ENCODE measurements around the gene STARD3. TPM values are rescaled to one million over a fixed set of nuclear protein-coding genes. Genes with fewer than 3 reads are reported as not detected.

The STARD3 gene
- polyA plus RNA-seq, 1 donor from 2014 or later = 105 TPM

GRCh38 chr17:39600288-39600996 lies 36.5 kb upstream of the STARD3 start:
- H3K4me2 ChIP-seq (ENCODE audit: low read length) = no peak overlapping the region
- H3F3A ChIP-seq (ENCODE audit: insufficient read depth, low read length, poor library complexity, severe bottlenecking) = no peaks in the 10 kb centered on the region
- no peaks in the 10 kb centered on the region for H3K36me3 ChIP-seq (ENCODE audit: insufficient read depth, low read length)

GRCh38 chr17:39600997-39601597 lies 35.8 kb upstream of the STARD3 start:
- no peak overlapping the region for H3K4me2 ChIP-seq (ENCODE audit: low read length)
- H3K27ac ChIP-seq (ENCODE audit: low read length) = no peak overlapping the region
- no peak overlapping the region for H3K4me3 ChIP-seq (ENCODE audit: low read length)
- H3K27me3 ChIP-seq (ENCODE audit: insufficient read depth, low read depth, low read length) = peaks cover 100% of the 10 kb centered on the region
- no peaks in the 10 kb centered on the region for H3K9me3 ChIP-seq (ENCODE audit: low read length)
- no peak overlapping the region for H2AFZ ChIP-seq (ENCODE audit: low read depth, low read length)
- no peaks in the 10 kb centered on the region for H3K9me2 ChIP-seq (ENCODE audit: insufficient read depth, low read length)
- no peaks in the 10 kb centered on the region for H3F3A ChIP-seq (ENCODE audit: insufficient read depth, low read length, poor library complexity, severe bottlenecking)
- peaks cover 2% of the 10 kb centered on the region for H4K20me1 ChIP-seq (ENCODE audit: insufficient read depth)
- no peak overlapping the region for H3K9ac ChIP-seq (ENCODE audit: low read length)
- no peaks in the 10 kb centered on the region for H3K79me2 ChIP-seq (replicated peaks; ENCODE audit: insufficient read depth, low read length)
- H3K36me3 ChIP-seq (ENCODE audit: insufficient read depth, low read length) = no peaks in the 10 kb centered on the region
- no peak for TF ChIP-seq CTCF (IDR thresholded peaks at IDR 0.05; ENCODE audit: poor library complexity, severe bottlenecking)
- TF ChIP-seq EP300 (conservative IDR thresholded peaks at IDR 0.05; ENCODE audit: poor library complexity, severe bottlenecking) = no peak
- TF ChIP-seq REST (IDR thresholded peaks at IDR 0.05; ENCODE audit: borderline replicate concordance) = no peak

More at GRCh38 chr17:39600288-39600996, 36.5 kb upstream of the STARD3 start:
- Histone ChIP-seq H3K9me2 (ENCODE audit: insufficient read depth, low read length) (no peaks in the 10 kb centered on the region), H3K27ac (ENCODE audit: low read length) (no peak overlapping the region), H4K20me1 (ENCODE audit: insufficient read depth) (no peaks in the 10 kb centered on the region), H3K27me3 (ENCODE audit: insufficient read depth, low read depth, low read length) (peaks cover 100% of the 10 kb centered on the region), H3K9me3 (ENCODE audit: low read length) (no peaks in the 10 kb centered on the region), H2AFZ (ENCODE audit: low read depth, low read length) (no peak overlapping the region), H3K4me3 (ENCODE audit: low read length) (no peak overlapping the region), H3K79me2 (replicated peaks; ENCODE audit: insufficient read depth, low read length) (no peaks in the 10 kb centered on the region), H3K9ac (ENCODE audit: low read length) (no peak overlapping the region)
- no peak for TF ChIP-seq CTCF (IDR thresholded peaks at IDR 0.05; ENCODE audit: poor library complexity, severe bottlenecking)
- no peak for TF ChIP-seq POLR2AphosphoS5 (IDR thresholded peaks at IDR 0.05)
- no peak for TF ChIP-seq EP300 (conservative IDR thresholded peaks at IDR 0.05; ENCODE audit: poor library complexity, severe bottlenecking)
- TF ChIP-seq EZH2 (IDR thresholded peaks at IDR 0.05; ENCODE audit: borderline replicate concordance, insufficient read depth, low read length, poor library complexity, severe bottlenecking) = peak; percentile 70
- no peak for TF ChIP-seq REST (IDR thresholded peaks at IDR 0.05; ENCODE audit: borderline replicate concordance)
- no peak for TF ChIP-seq TAF1 (IDR thresholded peaks at IDR 0.05; ENCODE audit: low read depth)

All from neural cell (in vitro differentiated cells).